ENCODE data around the gene APLP2.

GRCh38 chr11:130069659-130070108 lies at the start of gene APLP2:
- no peak for TF ChIP-seq CTCF (IDR thresholded peaks at IDR 0.05; ENCODE audit: low read depth, low read length)
- peak; percentile 99 for TF ChIP-seq POLR2A (IDR thresholded peaks at IDR 0.05; ENCODE audit: extremely low read depth, insufficient read length)
- TF ChIP-seq MAX (IDR thresholded peaks at IDR 0.05; ENCODE audit: low read depth, low read length): peak; percentile 63
- TF ChIP-seq MYC (IDR thresholded peaks at IDR 0.05; ENCODE audit: low read depth, low read length): peak; percentile 79
